KMS-11 (cell line): ENCODE results near the gene SMAD2.

Source experiments
- H2AFZ ChIP-seq: fragments of 200-600 bp; sonication (generic); 2 replicates; pipeline ENCODE4 v1.6.1; 2016; ENCODE audit warnings: antibody characterized with exemption, mixed run types, low read depth
- H3K27ac ChIP-seq: fragments of 200-600 bp; sonication (generic); 2 replicates; pipeline ENCODE4 v1.6.1; 2016; ENCODE audit warnings: mild to moderate bottlenecking, mixed run types
- H3K27me3 ChIP-seq: fragments of 200-600 bp; sonication (generic); 2 replicates; pipeline ENCODE4 v1.6.1; 2017; ENCODE audit warnings: mild to moderate bottlenecking, low read depth, mixed run types, moderate library complexity; ENCODE audit not compliant: insufficient read depth
- H3K36me3 ChIP-seq: fragments of 200-600 bp; sonication (generic); 2 replicates; pipeline ENCODE4 v1.6.1; 2017; ENCODE audit warnings: mild to moderate bottlenecking, mixed run types; ENCODE audit not compliant: insufficient read depth
- H3K4me1 ChIP-seq: fragments of 200-600 bp; sonication (generic); 2 replicates; pipeline ENCODE4 v1.6.1; 2016; ENCODE audit warnings: mild to moderate bottlenecking, low read depth, mixed run types; ENCODE audit not compliant: poor library complexity, severe bottlenecking
- H3K4me2 ChIP-seq: fragments of 200-600 bp; sonication (generic); 2 replicates; pipeline ENCODE4 v1.7.0; 2016; ENCODE audit warnings: mild to moderate bottlenecking, mixed run types
- H3K4me3 ChIP-seq: fragments of 200-600 bp; sonication (generic); IDR thresholded peaks from 2 replicates; pipeline ENCODE4 v1.6.1; 2017; ENCODE audit warnings: low read depth, low read length, mixed read lengths; ENCODE audit not compliant: insufficient read depth
- H3K79me2 ChIP-seq: fragments of 200-600 bp; sonication (generic); 2 replicates; pipeline ENCODE4 v1.6.1; 2016; ENCODE audit warnings: low read depth, mixed run types; ENCODE audit not compliant: insufficient read depth
- H3K9ac ChIP-seq: fragments of 200-600 bp; sonication (generic); 2 replicates; pipeline ENCODE4 v1.6.1; 2016; ENCODE audit warnings: mild to moderate bottlenecking, mixed run types
- H4K20me1 ChIP-seq: fragments of 200-600 bp; sonication (generic); 2 replicates; pipeline ENCODE4 v1.6.1; 2016; ENCODE audit warnings: mild to moderate bottlenecking, mixed run types; ENCODE audit not compliant: insufficient read depth
- CTCF ChIP-seq: fragments of 200-600 bp; sonication (generic); conservative IDR thresholded peaks from 2 replicates; pipeline ENCODE4 v1.6.1; 2017; ENCODE audit warnings: low read depth, mild to moderate bottlenecking, antibody characterized with exemption, low read length, moderate library complexity, mixed read lengths

The SMAD2 gene

GRCh38 chr18:47809420-47809819 lies 121.0 kb downstream of the SMAD2 start:
- Histone ChIP-seq H4K20me1 (no peaks in the 10 kb centered on the region), H2AFZ (no peak overlapping the region), H3K4me2 (no peak overlapping the region), H3K4me3 (no peak overlapping the region), H3K27ac (no peak overlapping the region), H3K4me1 (no peaks in the 10 kb centered on the region), H3K36me3 (no peaks in the 10 kb centered on the region), H3K27me3 (no peaks in the 10 kb centered on the region), H3K9ac (no peak overlapping the region), H3K79me2 (no peaks in the 10 kb centered on the region)
- TF ChIP-seq CTCF, result no peak

GRCh38 chr18:47802802-47803201 lies 127.7 kb downstream of the SMAD2 start:
- no peaks in the 10 kb centered on the region for H4K20me1 ChIP-seq
- H3K36me3 ChIP-seq, result no peaks in the 10 kb centered on the region
- no peak overlapping the region for H3K4me3 ChIP-seq
- no peaks in the 10 kb centered on the region for H3K27me3 ChIP-seq
- no peak overlapping the region for H2AFZ ChIP-seq
- TF ChIP-seq CTCF, result no peak
- no peak overlapping the region for H3K4me2 ChIP-seq
- no peak overlapping the region for H3K9ac ChIP-seq
- no peaks in the 10 kb centered on the region for H3K4me1 ChIP-seq
- H3K79me2 ChIP-seq, result no peaks in the 10 kb centered on the region
- H3K27ac ChIP-seq, result no peak overlapping the region

- no peaks in the 10 kb centered on the region for H3K36me3 ChIP-seq
- no peak overlapping the region for H2AFZ ChIP-seq
- H3K4me1 ChIP-seq, result no peaks in the 10 kb centered on the region
- H4K20me1 ChIP-seq, result no peaks in the 10 kb centered on the region
- no peak overlapping the region for H3K27ac ChIP-seq
- H3K79me2 ChIP-seq, result no peaks in the 10 kb centered on the region
- H3K4me2 ChIP-seq, result no peak overlapping the region
- no peak overlapping the region for H3K4me3 ChIP-seq
- no peak for TF ChIP-seq CTCF
- H3K27me3 ChIP-seq, result no peaks in the 10 kb centered on the region
- H3K9ac ChIP-seq, result no peak overlapping the region
These were observed 128.6 kb downstream of the SMAD2 start for GRCh38 chr18:47801817-47802216.

GRCh38 chr18:47800756-47801155 lies 129.7 kb downstream of the SMAD2 start:
- no peak overlapping the region for H3K4me2 ChIP-seq

More at GRCh38 chr18:47800756-47801155, 129.7 kb downstream of the SMAD2 start:
- TF ChIP-seq CTCF, result no peak
- Histone ChIP-seq H3K9ac (no peak overlapping the region), H4K20me1 (no peaks in the 10 kb centered on the region), H3K27ac (no peak overlapping the region), H3K4me3 (no peak overlapping the region), H2AFZ (no peak overlapping the region), H3K36me3 (no peaks in the 10 kb centered on the region), H3K79me2 (no peaks in the 10 kb centered on the region), H3K4me1 (no peaks in the 10 kb centered on the region), H3K27me3 (no peaks in the 10 kb centered on the region)
